Glomerular endothelial cell (primary cell): ENCODE measurements around the gene CDY1. TPM values are rescaled to one million over a fixed set of nuclear protein-coding genes. Genes with fewer than 3 reads are reported as not detected.
"Not testable (repeated sequence)": the region's sequence is repeated elsewhere in the genome, so short reads cannot be mapped to it uniquely, and the experiment has no call there.

Experiments
- DNase-seq: peaks from one replicate; pipeline ENCODE4 v3.0.0-alpha.2; 2011; ENCODE audit warnings: low read depth, low spot score; ENCODE audit errors: extremely low read depth
- total RNA-seq: library from RNA; depleted of rRNA; stranded (reverse); fragments of >200 nt; gene quantifications from 2 replicates; pipeline ENCODE4 v1.2.3, GENCODE V29; 2015

The CDY1 gene
- not detected in 2 replicates for total RNA-seq

- DNase-seq: not testable (repeated sequence)
Measured at GRCh38 chrY:25621817-25622216, at the start of gene CDY1. CDY1 (plus strand) TSS chrY:25622117; CDS start chrY:25622443, 326 bp downstream.

- not testable (repeated sequence) for DNase-seq
Measured at GRCh38 chrY:25593336-25593735, 28.6 kb upstream of the CDY1 start.

- DNase-seq: not testable (repeated sequence)
Measured at GRCh38 chrY:25620209-25620608, 1.7 kb upstream of the CDY1 start.

GRCh38 chrY:25626524-25626923, 4.6 kb downstream of the CDY1 start:
- DNase-seq: not testable (repeated sequence)

- DNase-seq: not testable (repeated sequence)
Measured at GRCh38 chrY:25630383-25631112, 8.6 kb downstream of the CDY1 start.

GRCh38 chrY:25639852-25640251, 17.9 kb downstream of the CDY1 start:
- not testable (repeated sequence) for DNase-seq

- DNase-seq: not testable (repeated sequence)
Measured at GRCh38 chrY:25643024-25643915, 21.4 kb downstream of the CDY1 start.
